HG02759 (cell line): ENCODE data around the gene DLK2.

Experiments used
- ATAC-seq: cut with Tn5 transposase; IDR thresholded peaks from one replicate; pipeline ENCODE4 v1.9.1; 2021; ENCODE audit warnings: mild to moderate bottlenecking, moderate library complexity; ENCODE audit not compliant: unreplicated experiment

DLK2 gene

GRCh38 chr6:43454696-43455530 is 435 bp downstream of the DLK2 start:
- ATAC-seq: peak; percentile 57

- ATAC-seq: peak; percentile 17
Observed at GRCh38 chr6:43454290-43454695, 1.1 kb downstream of the DLK2 start.

GRCh38 chr6:43453831-43454230 is 1.5 kb downstream of the DLK2 start:
- no peak for ATAC-seq

- ATAC-seq: no peak
Observed at GRCh38 chr6:43452896-43453295, 2.5 kb downstream of the DLK2 start.

GRCh38 chr6:43451939-43452338 is 3.4 kb downstream of the DLK2 start:
- ATAC-seq: no peak

DNA sequence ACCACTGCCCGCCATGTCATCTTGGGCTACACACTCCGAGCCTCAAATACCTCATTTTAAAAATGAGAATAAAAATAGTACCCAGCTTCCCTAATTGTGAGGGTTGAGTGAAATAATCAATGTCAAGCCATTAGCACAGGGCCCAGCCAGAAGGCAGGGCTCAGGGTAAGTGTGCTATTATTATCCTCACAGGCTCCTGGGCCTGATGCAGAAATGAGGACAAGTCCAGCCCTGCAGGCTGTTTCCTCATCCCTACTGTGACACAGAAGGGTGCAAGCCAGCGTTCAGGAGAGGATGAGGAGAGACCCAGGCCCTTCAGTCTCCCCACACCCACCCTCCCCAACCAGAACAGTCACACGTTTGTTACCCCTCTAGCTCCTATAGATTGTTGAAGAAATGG is 4.0 kb downstream of the DLK2 start:
- ATAC-seq: no peak

- no peak for ATAC-seq
Observed at GRCh38 chr6:43450699-43451131, 4.6 kb downstream of the DLK2 start.

GRCh38 chr6:43448916-43449315 is 6.4 kb downstream of the DLK2 start:
- no peak for ATAC-seq

DNA sequence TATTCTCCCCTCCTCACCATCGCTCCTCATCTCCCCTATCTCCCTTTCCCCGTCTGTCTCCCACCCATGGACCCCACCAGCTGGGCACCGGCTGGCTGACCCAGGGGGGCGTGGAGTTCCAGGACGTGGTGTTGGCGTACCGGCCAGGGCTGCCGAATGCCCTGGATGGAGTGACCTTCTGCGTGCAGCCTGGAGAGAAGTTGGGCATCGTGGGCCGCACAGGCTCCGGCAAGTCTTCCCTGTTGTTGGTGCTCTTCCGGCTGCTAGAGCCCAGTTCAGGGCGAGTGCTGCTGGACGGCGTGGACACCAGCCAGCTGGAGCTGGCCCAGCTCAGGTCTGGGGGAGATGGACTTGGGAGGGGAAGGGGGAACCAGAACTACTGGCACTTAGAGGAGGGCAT is 7.7 kb downstream of the DLK2 start:
- no peak for ATAC-seq

GRCh38 chr6:43445576-43445975 is 9.8 kb downstream of the DLK2 start:
- no peak for ATAC-seq

DNA sequence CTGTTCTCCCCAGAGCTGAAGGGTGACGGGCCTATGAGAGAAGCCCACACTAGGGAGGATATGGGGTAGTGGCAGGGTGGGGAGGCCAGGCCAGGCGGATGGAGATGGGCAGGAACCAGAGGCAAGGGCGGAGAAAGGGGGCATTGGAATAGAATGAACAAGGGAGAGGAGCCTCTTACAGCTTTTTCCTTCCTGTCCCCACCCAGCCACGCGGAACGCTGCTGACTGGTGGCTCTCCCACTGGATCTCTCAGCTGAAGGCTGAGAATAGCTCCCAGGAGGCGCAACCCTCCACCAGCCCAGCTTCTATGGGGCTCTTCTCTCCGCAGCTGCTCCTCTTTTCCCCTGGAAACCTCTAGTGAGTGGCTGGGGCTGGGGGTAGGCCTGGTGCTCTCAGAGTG is 10.8 kb downstream of the DLK2 start:
- ATAC-seq: no peak

GRCh38 chr6:43444036-43444435 is 11.3 kb downstream of the DLK2 start:
- no peak for ATAC-seq

- no peak for ATAC-seq
Observed at GRCh38 chr6:43442935-43443334, 12.4 kb downstream of the DLK2 start.

DNA sequence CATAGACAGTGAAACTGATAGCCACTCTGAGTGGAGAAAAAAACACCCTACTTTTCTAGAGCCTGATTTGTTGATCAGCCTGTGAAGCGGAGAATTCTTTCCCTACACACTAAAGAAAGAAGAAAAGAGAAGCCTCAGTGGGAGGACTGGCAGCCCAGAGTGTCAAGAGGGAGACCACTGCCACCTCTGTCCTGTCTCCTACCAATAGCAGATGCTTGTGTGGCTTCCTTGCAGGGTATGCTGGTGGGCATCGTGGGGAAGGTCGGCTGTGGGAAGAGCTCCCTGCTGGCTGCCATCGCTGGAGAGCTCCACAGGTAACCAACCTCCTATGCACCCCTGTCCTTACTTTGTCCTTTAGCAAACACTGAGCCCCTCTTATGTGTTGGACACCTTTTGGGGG is 17.6 kb downstream of the DLK2 start:
- no peak for ATAC-seq

DNA sequence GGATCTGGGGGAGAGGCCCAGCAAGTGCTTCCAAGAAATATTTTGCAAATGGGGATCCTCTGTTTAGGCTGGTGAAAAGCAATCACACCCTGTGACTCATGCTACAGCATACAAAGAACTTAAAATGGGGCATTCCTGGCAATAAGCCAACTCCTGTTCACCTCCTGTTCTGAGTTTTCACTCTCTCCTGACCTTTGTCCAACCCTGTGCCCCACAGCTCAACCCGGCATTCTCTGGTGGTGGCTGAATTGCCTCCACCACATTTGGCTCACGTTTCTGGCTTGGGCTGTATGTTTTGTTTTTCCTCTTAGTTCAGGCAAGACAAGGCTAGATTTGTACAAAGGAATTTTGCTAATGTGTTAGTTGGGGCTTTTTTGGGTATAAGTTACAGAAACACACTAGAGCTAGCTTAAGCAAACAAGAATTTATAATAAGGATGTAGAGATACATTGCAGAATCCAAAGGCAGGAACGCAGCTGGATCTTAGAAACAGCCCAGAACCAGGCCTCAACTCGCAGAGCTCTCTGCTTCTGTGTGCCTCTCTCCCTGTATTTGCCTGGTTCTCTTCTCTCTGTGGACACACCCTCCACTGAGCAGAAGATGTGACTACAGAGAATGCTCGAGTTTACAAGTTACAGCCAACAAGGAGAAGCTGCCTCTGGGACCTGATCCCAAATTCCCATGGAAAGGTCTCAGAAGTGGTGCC is 18.6 kb downstream of the DLK2 start:
- ATAC-seq: no peak

GRCh38 chr6:43435682-43436437 is 19.5 kb downstream of the DLK2 start:
- no peak for ATAC-seq

- ATAC-seq: no peak
Observed at GRCh38 chr6:43434943-43435342, 20.4 kb downstream of the DLK2 start.

GRCh38 chr6:43434001-43434840 is 21.1 kb downstream of the DLK2 start:
- ATAC-seq: no peak

DNA sequence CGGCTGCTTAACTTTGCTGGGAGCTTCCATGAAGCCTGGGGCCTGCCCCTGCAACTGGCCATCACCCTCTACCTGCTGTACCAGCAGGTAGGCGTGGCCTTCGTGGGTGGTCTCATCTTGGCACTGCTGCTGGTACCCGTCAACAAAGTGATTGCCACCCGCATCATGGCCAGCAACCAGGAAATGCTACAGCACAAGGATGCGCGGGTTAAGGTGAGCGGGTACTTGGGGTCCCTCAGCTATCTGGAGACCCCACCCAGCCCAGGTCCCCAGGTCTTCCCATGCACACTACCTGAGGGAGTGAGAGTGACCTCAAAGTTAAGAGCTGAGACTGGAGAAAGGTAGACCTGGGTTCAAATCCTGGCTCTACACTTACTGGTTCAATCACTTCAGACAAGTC is 22.2 kb downstream of the DLK2 start:
- ATAC-seq: no peak

DNA sequence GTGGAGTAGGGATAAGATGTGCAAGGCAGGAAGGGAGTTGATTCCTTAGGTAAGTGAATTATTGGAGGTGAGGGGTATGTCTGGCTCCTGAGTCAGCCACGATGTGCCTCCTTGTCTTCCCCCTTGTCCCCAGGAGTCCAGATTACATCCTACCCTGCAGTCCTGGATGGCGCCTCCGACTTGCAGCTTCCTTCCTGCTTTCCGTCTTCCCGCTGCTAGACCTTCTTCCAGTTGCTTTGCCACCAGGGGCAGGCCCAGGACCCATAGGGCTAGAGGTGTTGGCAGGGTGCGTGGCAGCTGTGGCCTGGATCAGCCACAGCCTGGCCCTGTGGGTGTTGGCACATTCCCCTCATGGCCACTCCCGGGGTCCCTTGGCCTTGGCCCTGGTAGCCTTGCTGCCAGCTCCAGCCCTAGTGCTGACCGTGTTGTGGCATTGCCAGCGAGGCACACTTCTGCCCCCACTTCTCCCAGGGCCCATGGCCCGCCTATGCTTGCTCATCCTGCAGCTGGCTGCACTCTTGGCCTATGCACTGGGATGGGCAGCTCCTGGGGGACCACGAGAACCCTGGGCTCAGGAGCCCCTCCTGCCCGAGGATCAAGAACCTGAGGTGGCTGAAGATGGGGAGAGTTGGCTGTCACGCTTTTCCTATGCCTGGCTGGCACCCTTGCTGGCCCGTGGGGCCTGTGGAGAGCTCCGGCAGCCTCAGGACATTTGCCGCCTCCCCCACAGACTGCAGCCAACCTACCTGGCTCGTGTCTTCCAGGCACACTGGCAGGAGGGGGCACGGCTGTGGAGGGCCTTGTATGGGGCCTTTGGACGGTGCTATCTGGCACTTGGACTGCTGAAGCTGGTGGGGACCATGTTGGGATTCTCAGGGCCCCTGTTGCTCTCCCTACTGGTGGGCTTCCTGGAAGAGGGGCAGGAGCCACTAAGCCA is 23.1 kb downstream of the DLK2 start:
- ATAC-seq: no peak
